ENCODE results near the gene ST14. TPM values are rescaled to one million over a fixed set of nuclear protein-coding genes. Genes with fewer than 3 reads are reported as not detected.

The ST14 gene
- total RNA-seq, 1 donor from 2014 or later = 2.1 TPM

- no peak for ATAC-seq
- no peak for DNase-seq
- intact Hi-C loops (cut with micrococcal nuclease) = no loop called here
These were observed 39.4 kb downstream of the ST14 start for GRCh38 chr11:130198964-130199363.

- ATAC-seq = no peak
- no peak for DNase-seq
- intact Hi-C loops (cut with micrococcal nuclease) = no loop called here
These were observed 40.2 kb downstream of the ST14 start for GRCh38 chr11:130199792-130200191.

GRCh38 chr11:130201026-130201425, 41.4 kb downstream of the ST14 start:
- ATAC-seq (no peak), DNase-seq (no peak)
- intact Hi-C loops (cut with micrococcal nuclease) = no loop called here

GRCh38 chr11:130202009-130202817, 42.6 kb downstream of the ST14 start:
- DNase-seq = no peak
- no peak for ATAC-seq
- intact Hi-C loops (cut with micrococcal nuclease) = no loop called here

- ATAC-seq (no peak), DNase-seq (no peak)
- intact Hi-C loops (cut with micrococcal nuclease) = no loop called here
These were observed 43.5 kb downstream of the ST14 start for GRCh38 chr11:130202818-130203689.

- ATAC-seq (no peak), DNase-seq (no peak)
- intact Hi-C loops (cut with micrococcal nuclease) = no loop called here
These were observed 44.5 kb downstream of the ST14 start for GRCh38 chr11:130203766-130204702.

- DNase-seq = no peak
- intact Hi-C loops (cut with micrococcal nuclease) = no loop called here
- ATAC-seq = no peak
These were observed 45.1 kb downstream of the ST14 start for GRCh38 chr11:130204703-130205095.

- ATAC-seq (no peak), DNase-seq (no peak)
- intact Hi-C loops (cut with micrococcal nuclease) = no loop called here
These were observed 46.6 kb downstream of the ST14 start for GRCh38 chr11:130206141-130206540.

GRCh38 chr11:130208241-130209127, 48.9 kb downstream of the ST14 start:
- no peak for DNase-seq
- ATAC-seq = no peak
- intact Hi-C loops (cut with micrococcal nuclease) = no loop called here

GRCh38 chr11:130209128-130209932, 49.7 kb downstream of the ST14 start:
- DNase-seq = no peak
- intact Hi-C loops (cut with micrococcal nuclease) = no loop called here
- ATAC-seq = no peak

- intact Hi-C loops (cut with micrococcal nuclease) = loop anchor here (10.0 kb wide), 2 partner anchors 215 to 665 kb away; partner anchors contain the start of gene ADAMTS8
- no peak for DNase-seq
- ATAC-seq = no peak
These were observed 50.6 kb downstream of the ST14 start for GRCh38 chr11:130209954-130210854.

- intact Hi-C loops (cut with micrococcal nuclease) = loop anchor here (10.0 kb wide), 2 partner anchors 214 to 664 kb away; partner anchors contain the start of gene ADAMTS8
- DNase-seq = no peak
- no peak for ATAC-seq
These were observed 51.6 kb downstream of the ST14 start for GRCh38 chr11:130211144-130211543.

- no peak for ATAC-seq
- intact Hi-C loops (cut with micrococcal nuclease) = loop anchor here (10.0 kb wide), 2 partner anchors 213 to 663 kb away; partner anchors contain the start of gene ADAMTS8
- DNase-seq = no peak
These were observed 52.3 kb downstream of the ST14 start for GRCh38 chr11:130211781-130212401.

- ATAC-seq (no peak), DNase-seq (no peak)
- intact Hi-C loops (cut with micrococcal nuclease) = loop anchor here (10.0 kb wide), 2 partner anchors 212 to 662 kb away; partner anchors contain the start of gene ADAMTS8
These were observed 52.9 kb downstream of the ST14 start for GRCh38 chr11:130212431-130212961.

Measured in left ventricle myocardium superior (tissue), 1 donor.